Stomach (tissue), 4 donors: Measurements from ENCODE around the gene DNM3.

ENCODE experiments used
- EP300 ChIP-seq: sonication (generic); formaldehyde crosslinking; IDR thresholded peaks from one replicate; pipeline ENCODE4 v1.6.1; 2017; ENCODE audit warnings: antibody characterized with exemption
- POLR2A ChIP-seq, 4 donors: fragments of 450-650 bp; IDR thresholded peaks; one replicate each; pipeline ENCODE4 v1.6.1; 2016; ENCODE audit warnings: antibody characterized with exemption in 4 of 4, control low read depth in 2 of 4, mild to moderate bottlenecking in 1 of 4, moderate library complexity in 1 of 4
- POLR2AphosphoS5 ChIP-seq, 3 donors: sonication (generic); formaldehyde crosslinking; IDR thresholded peaks; one replicate each; pipeline ENCODE4 v1.6.1; 2016; ENCODE audit warnings: antibody characterized with exemption in 3 of 3
- TF ChIP-seq, protein P1 (sequence below), 7 experiments: fragments of 450-650 bp in 4 of 7; fragments of 200-600 bp in 3 of 7; sonication (generic) in 3 of 7; IDR thresholded peaks; one replicate each; pipeline ENCODE4 v1.5.1; 2016 to 2019; ENCODE audit warnings: antibody characterized with exemption in 7 of 7, control low read depth in 2 of 7, mild to moderate bottlenecking in 1 of 7

DNA sequence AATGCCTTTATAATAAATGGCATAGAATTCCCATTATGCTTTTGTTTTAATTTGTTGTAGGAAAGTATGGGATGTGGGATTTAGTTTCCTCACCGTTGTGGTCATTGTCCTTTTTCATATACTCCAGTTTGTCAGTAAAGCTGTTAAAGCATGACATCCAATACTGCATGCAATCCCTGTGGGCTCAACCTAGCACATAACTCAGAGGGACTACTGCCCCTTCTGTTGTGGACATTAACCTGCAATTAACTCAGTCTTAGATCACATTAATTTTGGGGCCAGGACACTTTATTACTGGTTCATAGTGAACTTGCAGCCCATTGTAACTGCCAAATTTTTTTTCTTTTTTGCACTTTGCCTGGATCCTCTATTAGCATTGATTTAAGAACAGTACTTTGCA is 112.5 kb downstream of the DNM3 start:
- TF ChIP-seq EP300, result no peak
- TF ChIP-seq POLR2AphosphoS5 (IDR thresholded peaks at IDR 0.05), result no peak
- no peak for TF ChIP-seq POLR2A (IDR thresholded peaks at IDR 0.05)
- TF ChIP-seq, protein P1, sequence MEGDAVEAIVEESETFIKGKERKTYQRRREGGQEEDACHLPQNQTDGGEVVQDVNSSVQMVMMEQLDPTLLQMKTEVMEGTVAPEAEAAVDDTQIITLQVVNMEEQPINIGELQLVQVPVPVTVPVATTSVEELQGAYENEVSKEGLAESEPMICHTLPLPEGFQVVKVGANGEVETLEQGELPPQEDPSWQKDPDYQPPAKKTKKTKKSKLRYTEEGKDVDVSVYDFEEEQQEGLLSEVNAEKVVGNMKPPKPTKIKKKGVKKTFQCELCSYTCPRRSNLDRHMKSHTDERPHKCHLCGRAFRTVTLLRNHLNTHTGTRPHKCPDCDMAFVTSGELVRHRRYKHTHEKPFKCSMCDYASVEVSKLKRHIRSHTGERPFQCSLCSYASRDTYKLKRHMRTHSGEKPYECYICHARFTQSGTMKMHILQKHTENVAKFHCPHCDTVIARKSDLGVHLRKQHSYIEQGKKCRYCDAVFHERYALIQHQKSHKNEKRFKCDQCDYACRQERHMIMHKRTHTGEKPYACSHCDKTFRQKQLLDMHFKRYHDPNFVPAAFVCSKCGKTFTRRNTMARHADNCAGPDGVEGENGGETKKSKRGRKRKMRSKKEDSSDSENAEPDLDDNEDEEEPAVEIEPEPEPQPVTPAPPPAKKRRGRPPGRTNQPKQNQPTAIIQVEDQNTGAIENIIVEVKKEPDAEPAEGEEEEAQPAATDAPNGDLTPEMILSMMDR (IDR thresholded peaks at IDR 0.05), result no peak
